Hepatocyte (in vitro differentiated cells): ENCODE data around the gene CDHR3. TPM values are rescaled to one million over a fixed set of nuclear protein-coding genes. Genes with fewer than 3 reads are reported as not detected.

ENCODE experiments used
- DNase-seq: peaks from one replicate; pipeline ENCODE4 v3.0.0-alpha.2; 2016; ENCODE audit warnings: low spot score
- H2AFZ ChIP-seq: fragments of 200-600 bp; sonication (generic); 2 replicates; pipeline ENCODE4 v1.6.0; 2016; ENCODE audit warnings: antibody characterized with exemption, mild to moderate bottlenecking
- H3K27ac ChIP-seq: fragments of 200-600 bp; sonication (generic); 2 replicates; pipeline ENCODE4 v1.5.1; 2016; ENCODE audit warnings: mild to moderate bottlenecking
- H3K27me3 ChIP-seq: fragments of 200-600 bp; sonication (generic); 2 replicates; pipeline ENCODE4 v1.6.1; 2016
- H3K36me3 ChIP-seq: fragments of 200-600 bp; sonication (generic); replicated peaks from 2 replicates; pipeline ENCODE4 v1.5.1; 2016; ENCODE audit warnings: low read depth; ENCODE audit not compliant: insufficient read depth
- H3K4me1 ChIP-seq: fragments of 200-600 bp; sonication (generic); 2 replicates; pipeline ENCODE4 v1.5.1; 2016; ENCODE audit warnings: mild to moderate bottlenecking, moderate library complexity; ENCODE audit not compliant: insufficient read depth
- H3K4me2 ChIP-seq: fragments of 200-600 bp; sonication (generic); 2 replicates; pipeline ENCODE4 v1.6.0; 2016
- H3K4me3 ChIP-seq: fragments of 200-600 bp; sonication (generic); 2 replicates; pipeline ENCODE4 v1.5.1; 2016; ENCODE audit warnings: mild to moderate bottlenecking
- H3K79me2 ChIP-seq: fragments of 200-600 bp; sonication (generic); 2 replicates; pipeline ENCODE4 v1.6.0; 2017; ENCODE audit warnings: mild to moderate bottlenecking
- H3K9me2 ChIP-seq: fragments of 200-600 bp; sonication (generic); replicated peaks from 2 replicates; pipeline ENCODE4 v1.6.0; 2017; ENCODE audit warnings: mild to moderate bottlenecking; ENCODE audit not compliant: insufficient read depth
- H3K9me3 ChIP-seq: fragments of 200-600 bp; sonication (generic); 2 replicates; pipeline ENCODE4 v1.5.1; 2016; ENCODE audit warnings: low read depth, mild to moderate bottlenecking
- H4K20me1 ChIP-seq: fragments of 200-600 bp; sonication (generic); 2 replicates; pipeline ENCODE4 v1.6.0; 2016; ENCODE audit warnings: mild to moderate bottlenecking; ENCODE audit not compliant: insufficient read depth, poor library complexity, severe bottlenecking
- CTCF ChIP-seq: fragments of 200-600 bp; sonication (generic); IDR thresholded peaks from 2 replicates; pipeline ENCODE4 v1.5.1; 2016; ENCODE audit warnings: antibody characterized with exemption, mild to moderate bottlenecking; ENCODE audit not compliant: poor library complexity
- EZH2 ChIP-seq: fragments of 200-600 bp; sonication (generic); IDR thresholded peaks from 2 replicates; pipeline ENCODE4 v1.6.1; 2016; ENCODE audit warnings: antibody characterized with exemption, mild to moderate bottlenecking, borderline replicate concordance
- EZH2phosphoT487 ChIP-seq: fragments of 200-600 bp; sonication (generic); IDR thresholded peaks from one replicate; pipeline ENCODE4 v1.6.1; 2018; ENCODE audit warnings: antibody characterized with exemption, mild to moderate bottlenecking, low read depth, moderate library complexity; ENCODE audit not compliant: unreplicated experiment, severe bottlenecking
- WGBS: methylation state at CpG from one replicate; pipeline ENCODE4 v1.1.6; 2016; ENCODE audit warnings: low lambda C conversion rate; ENCODE audit errors: missing lambda C conversion rate; 5-methylcytosine and 5-hydroxymethylcytosine counted together
- polyA plus RNA-seq: library from polyadenylated mRNA; unstranded; fragments of >200 nt; fragmentation: Nextera tagmentation; extraction: Ambion mirVana; gene quantifications from 2 replicates; pipeline ENCODE4 v1.2.1, GENCODE V29; 2016
- total RNA-seq: library from RNA; depleted of rRNA; stranded (reverse); fragments of >200 nt; gene quantifications from 2 replicates; pipeline ENCODE4 v1.2.3, GENCODE V29; 2014

CDHR3 gene
- total and polyA plus RNA-seq, 2 experiments from 2014 or later = 3.3 to 6.9 TPM

DNA sequence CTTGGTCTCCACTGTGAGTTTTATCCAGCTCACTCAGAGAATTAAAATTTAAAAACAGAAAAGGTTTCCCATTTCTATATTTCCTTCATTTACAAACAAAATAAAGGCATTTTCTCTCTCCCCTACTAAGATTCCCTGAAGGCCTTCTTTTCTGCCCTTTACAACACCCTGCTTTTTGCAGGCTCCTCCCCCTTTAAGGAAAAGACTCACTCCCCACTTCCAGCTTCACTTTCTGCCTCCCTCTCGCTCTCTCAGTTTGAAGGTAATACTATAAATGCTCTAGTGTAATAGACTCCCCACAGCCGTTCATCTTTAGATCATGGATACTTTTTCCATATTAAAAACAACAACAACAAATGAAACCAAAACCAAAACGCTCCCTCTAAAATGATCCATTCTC is 53.3 kb downstream of the CDHR3 start:
- H3K4me2 ChIP-seq = no peak overlapping the region

DNA sequence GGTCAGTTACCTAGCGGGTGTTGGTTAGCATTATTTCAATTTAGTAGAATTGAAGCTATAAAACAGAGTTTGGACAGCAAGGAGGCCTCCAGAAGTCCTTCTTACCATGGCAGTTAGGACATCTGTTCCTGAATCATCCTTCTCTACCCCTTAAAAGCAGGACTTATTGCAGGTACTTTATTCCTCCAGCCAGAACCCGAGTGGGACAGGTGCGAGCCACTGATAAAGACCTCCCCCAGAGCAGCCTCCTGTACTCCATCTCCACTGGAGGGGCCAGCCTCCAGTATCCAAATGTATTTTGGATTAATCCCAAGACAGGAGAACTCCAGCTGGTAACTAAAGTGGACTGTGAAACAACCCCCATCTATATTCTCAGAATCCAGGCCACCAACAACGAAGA is 54.6 kb downstream of the CDHR3 start:
- Histone ChIP-seq H3K9me3 (no peaks in the 10 kb centered on the region), H3K79me2 (no peaks in the 10 kb centered on the region), H3K4me1 (peaks cover 15% of the 10 kb centered on the region), H3K4me3 (no peak overlapping the region), H3K36me3 (no peaks in the 10 kb centered on the region), H3K9me2 (no peaks in the 10 kb centered on the region), H3K27me3 (no peaks in the 10 kb centered on the region), H2AFZ (no peak overlapping the region), H3K4me2 (no peak overlapping the region), H3K27ac (no peak overlapping the region), H4K20me1 (peaks cover 3% of the 10 kb centered on the region)
- TF ChIP-seq EZH2phosphoT487 = no peak
- TF ChIP-seq EZH2 = no peak
- no peak for TF ChIP-seq CTCF
- WGBS = 94% methylated on average over 4 of the region's 4 CpGs
- DNase-seq = no peak

More for the DNA sequence above, 53.3 kb downstream of the CDHR3 start:
- Histone ChIP-seq H3K79me2 (no peaks in the 10 kb centered on the region), H3K4me3 (no peak overlapping the region), H3K4me1 (peaks cover 12% of the 10 kb centered on the region), H3K27me3 (no peaks in the 10 kb centered on the region), H3K27ac (peak overlapping the region; percentile 2), H4K20me1 (peaks cover 3% of the 10 kb centered on the region), H3K9me2 (no peaks in the 10 kb centered on the region), H3K36me3 (no peaks in the 10 kb centered on the region), H3K9me3 (no peaks in the 10 kb centered on the region), H2AFZ (no peak overlapping the region)
- no peak for DNase-seq
- 67% methylated on average over 3 of the region's 3 CpGs for WGBS
- TF ChIP-seq EZH2 (no peak), CTCF (no peak), EZH2phosphoT487 (no peak)

DNA sequence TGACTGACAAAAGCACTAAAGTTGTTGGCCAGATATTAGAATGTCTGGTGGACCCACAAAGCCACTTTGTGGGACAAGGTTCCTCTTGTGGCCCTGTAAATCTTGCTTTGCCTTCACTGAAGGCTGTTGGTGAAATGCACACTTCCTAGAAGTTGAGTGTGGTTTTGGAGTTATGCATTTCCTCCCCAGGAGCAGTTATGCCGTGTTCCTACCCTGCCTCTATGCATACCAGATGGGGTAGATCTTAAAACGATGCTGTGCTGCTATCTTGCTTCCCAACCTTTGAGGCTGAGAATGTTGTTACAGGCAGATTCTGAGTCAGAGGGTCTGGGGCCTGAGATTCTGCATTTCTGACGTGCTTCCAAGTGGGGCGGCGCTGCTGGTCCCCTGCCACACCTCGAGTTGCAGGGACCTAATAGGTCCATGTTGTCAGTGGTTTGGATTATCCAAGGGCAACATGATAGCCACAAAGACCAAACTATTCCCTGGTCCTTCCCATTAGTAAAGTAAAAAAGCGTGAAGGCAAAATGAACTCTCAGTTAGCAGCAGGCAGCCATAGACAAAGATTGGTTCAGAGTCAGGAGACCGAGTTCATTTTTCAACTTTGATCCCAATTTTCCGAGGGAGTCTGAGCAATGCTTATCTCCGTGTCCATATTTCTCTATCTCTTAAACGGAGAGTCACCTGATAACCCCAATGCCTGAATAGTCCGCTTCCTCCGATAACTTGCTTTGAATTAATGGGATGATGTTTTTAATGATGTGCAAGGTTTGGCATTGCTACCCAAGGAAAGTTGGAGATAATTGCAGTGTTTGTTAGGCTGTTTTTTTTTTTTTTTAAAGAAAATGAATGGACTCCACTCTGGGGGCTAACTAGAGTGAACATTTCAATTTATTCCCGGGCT is 55.8 kb downstream of the CDHR3 start:
- TF ChIP-seq EZH2 = no peak
- no peak for TF ChIP-seq CTCF
- TF ChIP-seq EZH2phosphoT487 = no peak
- no peak overlapping the region for H3K4me2 ChIP-seq

More for the DNA sequence above, 55.8 kb downstream of the CDHR3 start:
- Histone ChIP-seq H3K9me3 (no peaks in the 10 kb centered on the region), H3K4me3 (no peak overlapping the region), H3K4me1 (peaks cover 15% of the 10 kb centered on the region), H3K79me2 (no peaks in the 10 kb centered on the region), H4K20me1 (peaks cover 3% of the 10 kb centered on the region), H3K27me3 (no peaks in the 10 kb centered on the region), H3K36me3 (no peaks in the 10 kb centered on the region), H3K9me2 (no peaks in the 10 kb centered on the region), H2AFZ (no peak overlapping the region), H3K27ac (no peak overlapping the region)
- 77% methylated on average over 14 of the region's 14 CpGs for WGBS
- DNase-seq = no peak
